ENCODE data around the gene ANO2. TPM values are rescaled to one million over a fixed set of nuclear protein-coding genes. Genes with fewer than 3 reads are reported as not detected.

Gene ANO2
- total RNA-seq, 4 donors from 2014 or later: 1.4 to 3.3 (median 2.7) TPM; not detected in 1

GRCh38 chr12:5632453-5632852, 312.6 kb downstream of the ANO2 start:
- no peaks in the 10 kb centered on the region for H3K4me1 ChIP-seq
- DNase-seq: no peak
- no peak overlapping the region for H3K4me3 ChIP-seq
- H3K27me3 ChIP-seq: no peaks in the 10 kb centered on the region
- 81 to 87% methylated on average over 2 of the region's 2 CpGs for WGBS, 2 donors (ENCODE audit: low coverage in 1 of 2)
- H3K9me3 ChIP-seq: no peaks in the 10 kb centered on the region
- H3K27ac ChIP-seq: no peak overlapping the region
- in situ Hi-C loops (cut with MboI; ENCODE audit: low pct_ligation_motif_present in 1 of 4, low pct_unique_long_range_greater_than_20kb in 1 of 4, low sequenced_read_pairs in 3 of 4): no loop called here
- H3K36me3 ChIP-seq: no peaks in the 10 kb centered on the region
- intact Hi-C loops (cut with DNase I; ENCODE audit: low total_unique reads): no loop called here
- no peak for TF ChIP-seq CTCF (IDR thresholded peaks at IDR 0.05)
- TF ChIP-seq POLR2AphosphoS5 (IDR thresholded peaks at IDR 0.05): no peak
- no peak for TF ChIP-seq POLR2A (IDR thresholded peaks at IDR 0.05)
- no peak for TF ChIP-seq EP300 (IDR thresholded peaks at IDR 0.05; ENCODE audit: low read depth)

- in situ Hi-C loops (cut with MboI; ENCODE audit: low pct_ligation_motif_present in 1 of 4, low pct_unique_long_range_greater_than_20kb in 1 of 4, low sequenced_read_pairs in 3 of 4): no loop called here
- H3K27ac ChIP-seq: no peak overlapping the region
- TF ChIP-seq CTCF (IDR thresholded peaks at IDR 0.05) (no peak), POLR2A (IDR thresholded peaks at IDR 0.05) (no peak), POLR2AphosphoS5 (IDR thresholded peaks at IDR 0.05) (no peak), EP300 (IDR thresholded peaks at IDR 0.05; ENCODE audit: low read depth) (no peak)
Measured at GRCh38 chr12:5631497-5631896, 313.6 kb downstream of the ANO2 start.

GRCh38 chr12:5630726-5631125, 314.3 kb downstream of the ANO2 start:
- TF ChIP-seq CTCF (IDR thresholded peaks at IDR 0.05) (no peak), EP300 (IDR thresholded peaks at IDR 0.05; ENCODE audit: low read depth) (no peak), POLR2A (IDR thresholded peaks at IDR 0.05) (no peak), POLR2AphosphoS5 (IDR thresholded peaks at IDR 0.05) (no peak)
- in situ Hi-C loops (cut with MboI; ENCODE audit: low pct_ligation_motif_present in 1 of 4, low pct_unique_long_range_greater_than_20kb in 1 of 4, low sequenced_read_pairs in 3 of 4): no loop called here

More at GRCh38 chr12:5631497-5631896, 313.6 kb downstream of the ANO2 start:
- H3K4me3 ChIP-seq: no peak overlapping the region
- no peaks in the 10 kb centered on the region for H3K4me1 ChIP-seq
- no peak for DNase-seq
- 80% methylated on average over 5 of the region's 5 CpGs; no CpG with 5 or more reads in 1 of the 2 donors for WGBS, 2 donors (ENCODE audit: low coverage in 1 of 2)
- H3K9me3 ChIP-seq: no peaks in the 10 kb centered on the region
- intact Hi-C loops (cut with DNase I; ENCODE audit: low total_unique reads): no loop called here
- H3K27me3 ChIP-seq: no peaks in the 10 kb centered on the region
- no peaks in the 10 kb centered on the region for H3K36me3 ChIP-seq

GRCh38 chr12:5628501-5628900, 316.6 kb downstream of the ANO2 start:
- Histone ChIP-seq H3K27me3 (no peaks in the 10 kb centered on the region), H3K4me1 (no peaks in the 10 kb centered on the region), H3K4me3 (no peak overlapping the region), H3K9me3 (no peaks in the 10 kb centered on the region), H3K36me3 (no peaks in the 10 kb centered on the region), H3K27ac (no peak overlapping the region)
- DNase-seq: no peak
- intact Hi-C loops (cut with DNase I; ENCODE audit: low total_unique reads): no loop called here
- no peak for TF ChIP-seq POLR2A (IDR thresholded peaks at IDR 0.05)
- no peak for TF ChIP-seq CTCF (IDR thresholded peaks at IDR 0.05)
- no peak for TF ChIP-seq EP300 (IDR thresholded peaks at IDR 0.05; ENCODE audit: low read depth)
- TF ChIP-seq POLR2AphosphoS5 (IDR thresholded peaks at IDR 0.05): no peak
- in situ Hi-C loops (cut with MboI; ENCODE audit: low pct_ligation_motif_present in 1 of 4, low pct_unique_long_range_greater_than_20kb in 1 of 4, low sequenced_read_pairs in 3 of 4): no loop called here
- 96 to 98% methylated on average over 8 of the region's 8 CpGs for WGBS, 2 donors (ENCODE audit: low coverage in 1 of 2)

More at GRCh38 chr12:5630726-5631125, 314.3 kb downstream of the ANO2 start:
- Histone ChIP-seq H3K27ac (no peak overlapping the region), H3K9me3 (no peaks in the 10 kb centered on the region), H3K36me3 (no peaks in the 10 kb centered on the region), H3K4me1 (no peaks in the 10 kb centered on the region), H3K4me3 (no peak overlapping the region), H3K27me3 (no peaks in the 10 kb centered on the region)
- DNase-seq: no peak
- 85 to 100% methylated on average over 1 to 4 of the region's 4 CpGs for WGBS, 2 donors (ENCODE audit: low coverage in 1 of 2)
- intact Hi-C loops (cut with DNase I; ENCODE audit: low total_unique reads): no loop called here

All from transverse colon (tissue), 4 donors.